ENCODE measurements around the gene CTIF.

Gene CTIF

GRCh38 chr18:48819781-48820482 is 281.1 kb downstream of the CTIF start:
- no peak for DNase-seq (ENCODE audit: low spot score)

GRCh38 chr18:48820483-48821250 is 281.8 kb downstream of the CTIF start:
- DNase-seq (ENCODE audit: low spot score) = no peak

- DNase-seq (ENCODE audit: low spot score) = no peak
Measured at GRCh38 chr18:48821251-48821590, 282.4 kb downstream of the CTIF start.

- no peak for DNase-seq (ENCODE audit: low spot score)
Measured at GRCh38 chr18:48821845-48822244, 283.0 kb downstream of the CTIF start.

- DNase-seq (ENCODE audit: low spot score) = no peak
Measured at GRCh38 chr18:48824231-48824970, 285.6 kb downstream of the CTIF start.

- DNase-seq (ENCODE audit: low spot score) = no peak
Measured at GRCh38 chr18:48825101-48825745, 286.4 kb downstream of the CTIF start.

GRCh38 chr18:48826271-48826670 is 287.4 kb downstream of the CTIF start:
- no peak for DNase-seq (ENCODE audit: low spot score)

- DNase-seq (ENCODE audit: low spot score) = no peak
Measured at GRCh38 chr18:48826806-48827205, 288.0 kb downstream of the CTIF start.

- DNase-seq (ENCODE audit: low spot score) = peak; percentile 75
Measured at GRCh38 chr18:48827291-48828193, 288.7 kb downstream of the CTIF start.

GRCh38 chr18:48828194-48828545 is 289.3 kb downstream of the CTIF start:
- no peak for DNase-seq (ENCODE audit: low spot score)

GRCh38 chr18:48828691-48829442 is 290.0 kb downstream of the CTIF start:
- DNase-seq (ENCODE audit: low spot score) = no peak

GRCh38 chr18:48829443-48830149 is 290.8 kb downstream of the CTIF start:
- no peak for DNase-seq (ENCODE audit: low spot score)

GRCh38 chr18:48831113-48831759 is 292.4 kb downstream of the CTIF start:
- DNase-seq (ENCODE audit: low spot score) = no peak

- DNase-seq (ENCODE audit: low spot score) = no peak
Measured at GRCh38 chr18:48831802-48832201, 293.0 kb downstream of the CTIF start.

GRCh38 chr18:48832938-48833700 is 294.3 kb downstream of the CTIF start:
- DNase-seq (ENCODE audit: low spot score) = peak; percentile 50

GRCh38 chr18:48833701-48834412 is 295.0 kb downstream of the CTIF start:
- DNase-seq (ENCODE audit: low spot score) = no peak

- DNase-seq (ENCODE audit: low spot score) = peak; percentile 82
Measured at GRCh38 chr18:48834413-48835031, 295.7 kb downstream of the CTIF start.

- DNase-seq (ENCODE audit: low spot score) = no peak
Measured at GRCh38 chr18:48835119-48835518, 296.3 kb downstream of the CTIF start.

All from AG08396 (cell line).